A673 (cell line): Measurements from ENCODE around the gene BPIFB1. TPM values are rescaled to one million over a fixed set of nuclear protein-coding genes. Genes with fewer than 3 reads are reported as not detected.

ENCODE experiments used
- Bru-seq: library from RNA; stranded (reverse); fragments of 400-500 nt; gene quantifications from one replicate; lab custom pipeline; 2021; lab: Mats Ljungman, UMichigan
- BruChase-seq, 2 experiments: library from RNA; stranded (reverse); fragments of 400-500 nt; gene quantifications; one replicate each; lab custom pipeline; 2021; lab: Mats Ljungman, UMichigan
- BruUV-seq: library from RNA; stranded (reverse); fragments of 400-500 nt; replicated peaks from 2 replicates; lab custom pipeline; 2021; lab: Mats Ljungman, UMichigan
- CTCF ChIA-PET: fragments of 300-600 bp; sonication (Branson Sonifier 250); formaldehyde crosslinking; loops from one replicate; lab custom pipeline; 2022; ENCODE audit warnings: antibody characterized with exemption; lab: Charles Lee
- POLR2A ChIA-PET: fragments of 300-600 bp; sonication (Branson Sonifier 250); formaldehyde crosslinking; loops from one replicate; lab custom pipeline; 2022; ENCODE audit warnings: antibody characterized with exemption; ENCODE audit not compliant: low non-redundant PET; lab: Charles Lee
- DNase-seq: peaks from one replicate; pipeline ENCODE4 v3.0.0-alpha.2; 2015; ENCODE audit warnings: low spot score
- H3K27ac ChIP-seq: fragments of 200-600 bp; sonication (generic); 2 replicates; pipeline ENCODE4 v1.5.1; 2016; ENCODE audit warnings: mixed run types, low read depth, mild to moderate bottlenecking, mixed read lengths, antibody characterized with exemption, low read length; ENCODE audit not compliant: poor library complexity, severe bottlenecking
- H3K27me3 ChIP-seq: fragments of 200-600 bp; sonication (generic); replicated peaks from 2 replicates; pipeline ENCODE4 v1.6.1; 2017; ENCODE audit warnings: mixed run types, low read depth, mild to moderate bottlenecking, mixed read lengths, antibody characterized with exemption, low read length; ENCODE audit not compliant: insufficient read depth, poor library complexity
- H3K36me3 ChIP-seq: fragments of 200-600 bp; sonication (generic); 2 replicates; pipeline ENCODE4 v1.6.1; 2016; ENCODE audit warnings: mixed run types, mild to moderate bottlenecking, mixed read lengths, antibody characterized with exemption, low read length; ENCODE audit not compliant: insufficient read depth, poor library complexity, severe bottlenecking
- H3K4me1 ChIP-seq: fragments of 200-600 bp; sonication (generic); 2 replicates; pipeline ENCODE4 v1.6.1; 2017; ENCODE audit warnings: mixed run types, mild to moderate bottlenecking, mixed read lengths, antibody characterized with exemption, low read length; ENCODE audit not compliant: insufficient read depth, poor library complexity, severe bottlenecking
- H3K4me3 ChIP-seq: fragments of 200-600 bp; sonication (generic); 2 replicates; pipeline ENCODE4 v1.5.1; 2016; ENCODE audit warnings: low read depth, mixed run types, mild to moderate bottlenecking, mixed read lengths, low read length; ENCODE audit not compliant: poor library complexity, severe bottlenecking
- H3K9me3 ChIP-seq: fragments of 200-600 bp; sonication (generic); 2 replicates; pipeline ENCODE4 v1.6.1; 2016; ENCODE audit warnings: mixed run types, low read depth, mild to moderate bottlenecking, mixed read lengths, antibody characterized with exemption, low read length; ENCODE audit not compliant: poor library complexity, severe bottlenecking
- EZH2 ChIP-seq: fragments of 200-600 bp; sonication (generic); IDR thresholded peaks from 2 replicates; pipeline ENCODE4 v1.6.1; 2017; ENCODE audit warnings: borderline replicate concordance, low read depth, mild to moderate bottlenecking, mixed read lengths, antibody characterized with exemption, low read length; ENCODE audit not compliant: poor library complexity, severe bottlenecking
- intact Hi-C: fragments of 100-400 bp; cut with micrococcal nuclease; formaldehyde crosslinking; loops from one replicate; pipeline ENCODE4 v1.10.0; 2022; ENCODE audit not compliant: unreplicated experiment
- long read RNA-seq: library from polyadenylated mRNA; stranded (forward); transcript quantifications from one replicate; pipeline ENCODE4 v2.0.0, GENCODE V29; 2022
- total RNA-seq: library from RNA; stranded (reverse); gene quantifications from 2 replicates; pipeline ENCODE4 v1.2.3, GENCODE V29; 2021
- TF ChIP-seq, protein P1 (sequence below): fragments of 300-800, 200-600 bp; sonication (generic); conservative IDR thresholded peaks from 2 replicates; pipeline ENCODE4 v1.5.1; 2017; ENCODE audit warnings: low read depth, mild to moderate bottlenecking, antibody characterized with exemption, low read length, moderate library complexity, mixed read lengths

Gene BPIFB1, protein sequence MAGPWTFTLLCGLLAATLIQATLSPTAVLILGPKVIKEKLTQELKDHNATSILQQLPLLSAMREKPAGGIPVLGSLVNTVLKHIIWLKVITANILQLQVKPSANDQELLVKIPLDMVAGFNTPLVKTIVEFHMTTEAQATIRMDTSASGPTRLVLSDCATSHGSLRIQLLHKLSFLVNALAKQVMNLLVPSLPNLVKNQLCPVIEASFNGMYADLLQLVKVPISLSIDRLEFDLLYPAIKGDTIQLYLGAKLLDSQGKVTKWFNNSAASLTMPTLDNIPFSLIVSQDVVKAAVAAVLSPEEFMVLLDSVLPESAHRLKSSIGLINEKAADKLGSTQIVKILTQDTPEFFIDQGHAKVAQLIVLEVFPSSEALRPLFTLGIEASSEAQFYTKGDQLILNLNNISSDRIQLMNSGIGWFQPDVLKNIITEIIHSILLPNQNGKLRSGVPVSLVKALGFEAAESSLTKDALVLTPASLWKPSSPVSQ
- not detected in 2 replicates for total RNA-seq
- Bru-seq, nascent RNA, result not detected
- not detected for BruChase-seq, experiment 1, labeled RNA remaining after a 2-hour chase
- BruChase-seq, experiment 2, labeled RNA remaining after a 6-hour chase, result not detected
- long read RNA-seq, result 0 reads

DNA sequence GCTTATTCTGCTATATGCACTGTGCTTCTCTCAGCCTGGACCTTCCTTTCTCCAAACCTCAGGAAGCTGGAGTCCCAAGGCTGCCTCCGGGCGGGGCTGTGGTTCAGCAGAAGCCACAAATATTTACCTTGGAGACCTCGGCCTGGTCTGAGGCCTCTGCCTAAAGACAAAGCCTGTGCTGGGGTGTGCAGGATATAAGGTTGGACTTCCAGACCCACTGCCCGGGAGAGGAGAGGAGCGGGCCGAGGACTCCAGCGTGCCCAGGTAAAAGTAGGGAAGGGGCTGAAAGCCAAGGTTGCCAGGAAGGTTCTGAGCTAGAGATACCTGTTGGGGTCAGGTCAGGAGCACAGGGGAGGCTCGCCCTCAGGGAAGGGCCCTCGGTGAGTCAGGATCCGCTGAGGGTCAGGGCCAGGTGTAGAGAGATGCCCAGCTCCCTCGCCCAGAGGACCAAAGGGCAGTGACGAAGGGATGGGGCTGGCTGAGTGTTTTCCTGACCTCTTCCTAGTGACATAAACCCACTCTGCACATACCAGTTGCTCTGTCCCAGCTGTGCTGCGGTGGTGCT is at the start of gene BPIFB1:
Gene BPIFB1 (plus strand): TSS at position 224 of the 565 bp plus-strand sequence. CDS start 2,860 bp downstream, outside the sequence.
- BruUV-seq, result no TSS peak
- TF ChIP-seq, protein P1, sequence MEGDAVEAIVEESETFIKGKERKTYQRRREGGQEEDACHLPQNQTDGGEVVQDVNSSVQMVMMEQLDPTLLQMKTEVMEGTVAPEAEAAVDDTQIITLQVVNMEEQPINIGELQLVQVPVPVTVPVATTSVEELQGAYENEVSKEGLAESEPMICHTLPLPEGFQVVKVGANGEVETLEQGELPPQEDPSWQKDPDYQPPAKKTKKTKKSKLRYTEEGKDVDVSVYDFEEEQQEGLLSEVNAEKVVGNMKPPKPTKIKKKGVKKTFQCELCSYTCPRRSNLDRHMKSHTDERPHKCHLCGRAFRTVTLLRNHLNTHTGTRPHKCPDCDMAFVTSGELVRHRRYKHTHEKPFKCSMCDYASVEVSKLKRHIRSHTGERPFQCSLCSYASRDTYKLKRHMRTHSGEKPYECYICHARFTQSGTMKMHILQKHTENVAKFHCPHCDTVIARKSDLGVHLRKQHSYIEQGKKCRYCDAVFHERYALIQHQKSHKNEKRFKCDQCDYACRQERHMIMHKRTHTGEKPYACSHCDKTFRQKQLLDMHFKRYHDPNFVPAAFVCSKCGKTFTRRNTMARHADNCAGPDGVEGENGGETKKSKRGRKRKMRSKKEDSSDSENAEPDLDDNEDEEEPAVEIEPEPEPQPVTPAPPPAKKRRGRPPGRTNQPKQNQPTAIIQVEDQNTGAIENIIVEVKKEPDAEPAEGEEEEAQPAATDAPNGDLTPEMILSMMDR, result no peak
- no peak for TF ChIP-seq EZH2
- ChIA-PET POLR2A (no interaction called here), CTCF (no interaction called here)
- Histone ChIP-seq H3K27ac (no peak within 1 kb of the TSS), H3K4me3 (no peak within 1 kb of the TSS), H3K27me3 (peaks cover 51% of the 10 kb centered on the region), H3K36me3 (no peaks in the 10 kb centered on the region), H3K9me3 (no peaks in the 10 kb centered on the region), H3K4me1 (no peaks in the 10 kb centered on the region)
- intact Hi-C loops, result no loop called here
- DNase-seq, result no peak

DNA sequence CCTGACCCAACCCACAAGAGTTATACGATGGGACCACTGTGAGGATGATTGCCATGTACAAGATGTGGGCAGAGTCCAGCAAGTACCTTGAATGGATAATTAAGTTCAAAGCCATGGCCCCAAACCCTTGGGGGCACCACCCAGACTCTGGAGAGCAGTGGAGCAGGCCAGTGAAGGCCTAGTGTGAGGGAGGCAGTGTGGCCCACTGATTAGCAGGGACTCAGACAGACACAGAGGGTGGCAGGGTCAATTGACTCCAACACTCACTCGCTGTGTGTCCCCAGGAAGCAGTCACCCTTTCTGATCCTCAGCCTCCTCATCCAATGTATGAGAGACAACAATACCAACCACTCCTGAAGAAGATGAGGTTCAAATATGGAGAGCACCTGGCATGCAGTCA is 49.0 kb upstream of the BPIFB1 start:
- Histone ChIP-seq H3K27me3 (peaks cover 55% of the 10 kb centered on the region), H3K9me3 (no peaks in the 10 kb centered on the region), H3K4me1 (no peaks in the 10 kb centered on the region), H3K36me3 (no peaks in the 10 kb centered on the region), H3K4me3 (no peak overlapping the region), H3K27ac (no peak overlapping the region)
- ChIA-PET POLR2A (no interaction called here), CTCF (no interaction called here)
- no peak for DNase-seq
- TF ChIP-seq, protein P1, result no peak
- no peak for TF ChIP-seq EZH2
- intact Hi-C loops, result no loop called here
- BruUV-seq, result no TSS peak

DNA sequence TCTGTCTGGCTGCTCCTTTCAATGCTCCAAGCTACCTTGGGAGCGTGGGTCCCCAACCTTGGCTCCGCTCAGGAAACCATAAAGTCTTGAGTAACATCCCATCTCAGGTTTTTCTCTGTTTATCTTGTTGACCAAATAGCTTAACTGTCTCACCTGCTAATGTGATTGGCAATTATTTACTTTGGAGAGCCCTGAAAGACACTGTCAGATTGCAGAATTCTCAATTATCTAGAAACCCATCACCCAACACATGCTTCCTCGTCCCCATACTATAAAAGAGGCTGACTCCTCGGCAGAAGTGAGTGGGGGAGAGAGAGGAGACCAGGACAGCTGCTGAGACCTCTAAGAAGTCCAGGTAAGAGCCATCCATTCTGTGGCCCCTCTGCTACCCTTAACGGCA is 47.3 kb upstream of the BPIFB1 start, which contains the start of gene BPIFA1:
Gene BPIFA1 (plus strand): TSS at position 301 of the 400 bp plus-strand sequence. CDS start 1,716 bp downstream, outside the sequence.
- Histone ChIP-seq H3K27ac (no peak within 1 kb of the TSS), H3K27me3 (peaks cover 42% of the 10 kb centered on the region), H3K9me3 (no peaks in the 10 kb centered on the region), H3K36me3 (no peaks in the 10 kb centered on the region), H3K4me3 (no peak within 1 kb of the TSS), H3K4me1 (no peaks in the 10 kb centered on the region)
- no TSS peak for BruUV-seq
- ChIA-PET POLR2A (no interaction called here), CTCF (no interaction called here)
- no peak for DNase-seq
- intact Hi-C loops, result no loop called here
- TF ChIP-seq, protein P1, result no peak
- no peak for TF ChIP-seq EZH2
